ENCODE data around the gene WWOX. TPM values are rescaled to one million over a fixed set of nuclear protein-coding genes. Genes with fewer than 3 reads are reported as not detected.

The WWOX gene
- total RNA-seq, 1 donor from 2014 or later, result 11.2 TPM

DNA sequence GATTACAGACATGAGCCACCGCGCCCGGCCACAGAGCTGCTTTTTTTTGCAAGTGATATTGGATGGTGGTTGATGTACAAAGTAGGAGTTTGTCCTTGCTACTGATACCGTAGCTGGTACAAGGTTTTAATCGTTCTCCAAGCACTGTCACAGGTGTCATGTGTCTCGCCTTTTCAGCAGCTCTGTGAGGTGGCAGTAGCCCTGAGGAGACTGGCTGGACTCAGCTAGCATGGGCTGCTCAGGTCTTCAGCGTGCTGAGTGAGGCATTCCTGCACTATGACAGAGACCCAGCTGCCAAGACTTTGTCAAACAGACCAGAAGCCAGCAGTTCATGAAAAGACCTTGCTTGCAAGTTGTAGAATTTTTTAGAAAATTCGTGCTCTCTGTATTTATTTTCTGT lies 7.2 kb downstream of the WWOX start:
- ATAC-seq, result no peak

GRCh38 chr16:78108451-78108850 lies 9.0 kb downstream of the WWOX start:
- no peak for ATAC-seq

DNA sequence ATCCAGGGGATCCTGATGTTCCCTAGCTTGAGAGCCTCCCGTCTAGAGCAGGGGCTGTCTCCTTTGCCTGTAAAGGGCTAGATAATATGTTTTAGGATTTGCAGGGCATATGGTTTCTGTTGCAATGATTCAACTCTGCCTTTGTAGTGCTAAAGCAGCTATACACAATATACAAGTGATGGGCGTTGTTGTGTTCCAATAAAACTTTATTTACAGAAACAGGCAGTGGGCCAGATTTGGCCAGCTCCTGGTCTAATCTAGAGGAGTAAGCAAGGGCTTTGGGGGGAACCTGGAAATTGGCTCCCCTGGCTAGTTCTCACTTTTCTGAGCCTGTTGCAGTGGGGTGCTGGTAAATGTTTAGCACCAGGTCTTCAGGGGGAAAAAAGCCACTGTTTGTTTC lies 13.8 kb downstream of the WWOX start:
- ATAC-seq, result no peak

DNA sequence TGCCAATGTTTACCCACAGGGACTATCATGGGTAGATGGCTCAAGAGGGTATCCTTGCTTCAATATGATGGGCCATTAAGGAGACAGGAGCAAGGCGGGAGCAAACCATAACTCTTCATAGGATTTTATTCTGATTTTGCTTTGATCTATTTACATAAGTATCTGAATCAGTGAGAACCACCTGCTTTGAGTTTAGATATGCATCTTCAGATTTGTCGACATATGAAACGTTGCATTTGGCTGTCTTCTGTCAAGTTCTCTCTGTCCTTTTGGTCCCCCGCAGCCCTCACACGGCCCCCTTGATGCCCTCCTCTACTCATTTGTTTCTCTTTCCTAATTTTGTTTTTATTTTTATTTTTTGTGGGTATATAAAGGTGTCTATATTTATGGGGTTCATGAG lies 16.2 kb downstream of the WWOX start:
- no peak for ATAC-seq

DNA sequence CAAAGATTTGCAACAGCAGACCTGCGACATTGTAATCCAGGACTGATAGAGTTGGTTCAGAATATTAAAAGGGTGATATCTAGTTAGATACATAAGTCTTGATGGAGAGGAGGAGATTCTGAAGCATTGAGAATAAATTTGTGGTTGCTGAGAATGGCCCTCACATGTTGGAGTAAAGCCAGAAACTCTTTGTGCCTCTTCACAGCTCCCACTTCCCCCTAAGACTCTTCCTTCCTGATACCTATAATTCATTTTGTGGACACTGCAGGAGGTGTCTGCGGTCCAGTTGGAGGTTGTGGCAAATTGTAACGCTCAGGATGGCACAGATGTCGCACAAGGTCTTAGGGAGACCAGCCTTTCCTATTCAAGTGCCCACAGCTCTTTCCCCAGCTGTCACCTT lies 17.5 kb downstream of the WWOX start:
- ATAC-seq, result no peak

- ATAC-seq, result no peak
Measured at GRCh38 chr16:78117391-78117790, 17.9 kb downstream of the WWOX start.

DNA sequence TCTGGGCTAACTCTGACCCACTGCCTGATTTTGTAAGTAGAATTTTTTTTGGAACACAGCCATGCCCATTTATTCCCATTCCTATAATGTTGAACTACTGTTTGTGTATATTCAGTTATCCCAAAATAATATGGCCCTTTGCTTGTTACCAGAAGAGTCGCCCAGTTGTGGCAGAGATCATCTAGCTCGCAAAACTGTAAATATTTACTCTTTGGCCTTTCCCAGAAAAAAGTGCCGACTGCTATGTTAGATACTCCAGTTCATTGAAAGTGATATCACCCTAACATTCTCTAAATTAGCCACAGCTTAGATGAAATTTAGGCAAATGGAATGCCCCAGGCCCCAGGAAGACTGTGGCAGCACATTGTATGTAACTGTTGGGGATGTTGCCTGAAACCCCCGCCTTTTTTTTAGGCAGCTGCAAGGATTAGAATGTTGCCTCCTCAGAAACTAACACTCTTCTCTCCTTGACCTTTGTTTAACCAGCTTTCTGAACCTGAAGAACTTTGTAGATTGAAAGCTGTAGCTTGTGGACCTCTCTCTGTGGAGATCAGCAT lies 19.1 kb downstream of the WWOX start:
- no peak for ATAC-seq

GRCh38 chr16:78122774-78123315 lies 23.4 kb downstream of the WWOX start:
- ATAC-seq, result peak; percentile 69

DNA sequence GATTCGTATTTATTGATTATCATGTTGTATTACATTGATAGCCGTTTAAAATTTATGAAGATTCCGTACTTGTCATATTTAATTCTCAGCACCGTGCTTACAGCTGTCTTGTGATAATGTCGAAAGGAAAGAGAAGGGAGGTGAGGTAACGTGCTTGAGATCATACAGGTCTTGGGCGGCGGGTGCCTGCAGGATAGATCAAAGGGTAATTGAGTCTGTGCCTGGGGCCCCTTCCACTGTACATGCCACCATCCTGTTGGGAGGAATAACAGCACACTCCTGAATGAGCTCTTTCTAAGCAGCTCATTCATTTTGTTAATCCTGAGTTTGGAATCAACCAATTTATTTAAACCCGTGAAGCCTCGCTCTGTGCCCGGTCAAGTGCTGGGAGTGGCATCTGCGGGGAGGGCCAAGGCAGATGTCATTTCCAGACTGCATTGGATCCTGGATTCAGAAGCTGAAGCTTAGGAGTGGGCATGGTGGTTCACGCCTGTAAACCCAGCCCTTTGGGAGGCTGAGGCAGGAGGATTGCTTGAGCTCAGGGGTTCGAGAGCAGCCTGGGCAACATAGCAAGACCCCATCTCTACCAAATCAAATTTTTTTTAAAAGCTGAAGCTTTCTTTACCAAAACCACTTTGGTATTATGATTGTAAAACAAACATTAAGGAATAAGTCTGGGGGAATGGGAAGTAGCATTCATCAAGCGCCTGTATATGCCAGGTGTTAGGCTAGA lies 25.8 kb downstream of the WWOX start:
- ATAC-seq, result no peak

GRCh38 chr16:78126662-78127061 lies 27.2 kb downstream of the WWOX start:
- no peak for ATAC-seq

DNA sequence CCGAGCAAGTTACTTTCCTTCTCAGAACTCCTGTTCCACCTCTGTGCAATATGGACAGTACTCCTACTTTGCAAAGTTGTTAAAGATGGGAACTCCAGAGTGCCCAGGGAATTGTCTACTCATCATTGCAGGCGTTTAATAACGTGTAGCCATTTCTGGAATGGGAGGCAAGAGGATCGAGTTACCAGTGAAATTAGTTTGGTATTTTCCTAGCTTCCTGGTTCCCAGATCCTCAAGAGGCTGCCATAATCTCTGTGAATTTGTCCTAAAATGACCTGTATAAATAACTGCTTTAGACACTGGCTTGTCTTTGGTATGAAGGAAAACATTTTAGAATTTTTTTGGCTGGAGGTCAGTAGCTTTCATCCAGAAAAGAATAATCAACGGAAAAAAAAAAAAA lies 27.7 kb downstream of the WWOX start:
- ATAC-seq, result no peak

DNA sequence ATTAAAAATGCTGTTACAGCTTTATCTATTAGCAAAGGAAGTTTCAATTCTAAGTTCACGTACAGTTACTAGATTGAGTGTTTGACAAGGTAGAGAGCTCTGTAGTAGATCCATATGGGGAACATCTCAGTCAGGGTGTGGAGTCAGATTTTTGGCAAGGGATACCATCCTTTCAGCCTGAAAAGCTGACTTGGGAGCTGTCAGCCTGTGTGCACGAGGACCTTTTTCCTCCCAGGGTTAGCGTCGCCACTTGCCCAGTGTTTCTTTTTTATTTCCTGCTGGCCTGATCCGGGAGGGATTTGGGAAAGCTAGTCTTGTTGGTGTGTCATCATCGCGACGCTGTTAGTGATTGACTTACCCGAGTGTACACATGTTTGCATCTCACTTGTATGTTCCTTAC lies 29.5 kb downstream of the WWOX start:
- ATAC-seq, result no peak

DNA sequence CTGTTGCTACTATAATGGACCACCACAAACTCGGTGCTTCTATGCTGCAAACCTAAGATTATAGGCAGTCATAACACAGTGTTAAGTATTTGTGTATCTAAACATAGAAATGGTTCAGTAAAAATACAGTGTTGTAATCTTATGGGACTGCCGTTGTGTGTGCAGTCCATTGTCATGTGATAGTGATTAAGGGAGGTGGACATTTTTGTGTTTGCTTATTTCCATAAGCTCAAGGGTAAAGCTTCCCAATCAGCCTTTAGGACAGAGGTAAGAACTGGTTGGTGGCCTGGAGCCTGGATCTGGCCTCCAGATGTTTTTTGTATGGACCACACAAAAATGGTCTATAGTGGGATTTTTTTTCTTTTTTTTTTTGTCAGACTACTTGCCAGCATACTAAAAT lies 29.9 kb downstream of the WWOX start:
- ATAC-seq, result no peak

DNA sequence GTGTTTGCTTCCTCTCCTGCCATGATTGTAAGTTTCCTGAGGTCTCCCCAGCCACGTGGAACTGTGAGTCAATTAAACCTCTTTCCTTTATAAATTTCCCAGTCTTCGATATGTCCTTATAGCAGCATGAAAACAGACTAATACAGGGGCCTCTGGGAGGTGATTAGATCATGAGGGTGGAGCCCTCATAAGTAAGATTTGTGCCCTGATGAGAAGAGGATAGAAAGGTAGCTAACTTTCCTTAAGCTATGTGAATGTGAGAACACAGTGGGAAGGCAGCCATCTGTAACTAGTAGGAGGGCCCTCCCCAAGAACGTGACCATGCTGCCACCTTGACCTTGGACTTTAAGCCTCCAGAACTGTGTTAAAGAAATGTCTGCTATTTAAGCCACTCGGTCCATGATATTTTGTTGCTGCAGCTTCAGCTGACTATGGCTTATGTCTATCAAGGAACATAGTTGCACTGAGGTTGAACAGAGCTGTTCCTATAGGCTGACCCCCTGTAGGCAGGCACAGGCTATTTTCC lies 30.7 kb downstream of the WWOX start:
- ATAC-seq, result no peak

DNA sequence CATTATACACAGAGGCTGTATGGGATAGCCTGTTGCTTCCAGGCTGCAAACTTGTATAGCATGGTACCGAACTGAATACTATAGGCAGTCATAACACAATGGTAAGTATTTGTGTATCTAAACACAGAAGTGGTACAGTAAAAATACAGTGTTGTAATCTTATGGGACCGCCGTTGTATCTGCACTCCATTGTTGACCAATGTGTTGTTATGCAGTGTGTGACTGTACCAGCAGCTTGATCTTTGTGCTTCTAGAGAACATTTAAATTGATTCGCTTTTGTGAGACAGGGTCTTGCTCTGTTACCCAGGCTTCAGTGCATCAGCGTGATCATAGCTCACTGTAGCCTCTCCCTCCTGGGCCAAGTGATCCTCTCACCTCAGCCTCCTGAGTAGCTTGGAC lies 31.5 kb downstream of the WWOX start:
- no peak for ATAC-seq

DNA sequence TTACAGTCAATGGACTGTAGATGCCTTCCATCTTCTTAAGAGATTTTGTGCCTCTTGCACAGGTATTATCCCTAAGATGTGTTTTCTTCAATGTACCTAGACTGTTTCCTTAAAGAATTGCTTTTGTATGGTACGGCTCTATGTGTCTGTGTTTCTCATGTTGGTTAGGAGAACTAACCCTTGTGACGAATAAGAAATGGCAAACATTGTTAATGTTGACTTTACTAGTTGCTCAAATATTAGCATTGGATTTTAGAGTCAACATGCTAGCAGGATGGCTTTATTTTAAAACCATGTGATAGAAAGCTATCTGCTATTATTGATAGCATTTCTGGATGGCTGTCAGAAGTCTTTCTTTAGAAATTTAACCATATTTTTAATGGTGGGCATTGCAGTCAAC lies 34.5 kb downstream of the WWOX start:
- no peak for ATAC-seq

GRCh38 chr16:78134944-78135619 lies 35.6 kb downstream of the WWOX start:
- ATAC-seq, result no peak

DNA sequence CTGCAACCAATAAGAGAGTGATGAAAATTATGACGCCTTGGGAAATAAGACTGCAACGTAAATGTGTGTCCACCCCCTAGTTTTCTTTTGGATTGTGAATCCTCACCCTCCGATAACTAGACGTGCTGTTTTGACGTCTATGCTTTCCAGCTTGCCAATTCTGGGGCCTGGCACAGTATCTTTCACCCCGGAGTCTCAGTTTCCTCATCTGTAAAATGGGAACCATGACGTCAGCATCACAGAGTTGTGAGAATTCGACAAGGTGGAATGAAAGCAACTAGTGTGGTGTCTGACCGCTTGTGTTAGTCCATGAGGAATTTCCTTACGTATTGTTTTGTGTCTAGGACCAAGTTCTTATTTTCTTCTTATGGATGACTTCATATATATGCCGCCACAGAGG lies 37.7 kb downstream of the WWOX start:
- ATAC-seq, result no peak

DNA sequence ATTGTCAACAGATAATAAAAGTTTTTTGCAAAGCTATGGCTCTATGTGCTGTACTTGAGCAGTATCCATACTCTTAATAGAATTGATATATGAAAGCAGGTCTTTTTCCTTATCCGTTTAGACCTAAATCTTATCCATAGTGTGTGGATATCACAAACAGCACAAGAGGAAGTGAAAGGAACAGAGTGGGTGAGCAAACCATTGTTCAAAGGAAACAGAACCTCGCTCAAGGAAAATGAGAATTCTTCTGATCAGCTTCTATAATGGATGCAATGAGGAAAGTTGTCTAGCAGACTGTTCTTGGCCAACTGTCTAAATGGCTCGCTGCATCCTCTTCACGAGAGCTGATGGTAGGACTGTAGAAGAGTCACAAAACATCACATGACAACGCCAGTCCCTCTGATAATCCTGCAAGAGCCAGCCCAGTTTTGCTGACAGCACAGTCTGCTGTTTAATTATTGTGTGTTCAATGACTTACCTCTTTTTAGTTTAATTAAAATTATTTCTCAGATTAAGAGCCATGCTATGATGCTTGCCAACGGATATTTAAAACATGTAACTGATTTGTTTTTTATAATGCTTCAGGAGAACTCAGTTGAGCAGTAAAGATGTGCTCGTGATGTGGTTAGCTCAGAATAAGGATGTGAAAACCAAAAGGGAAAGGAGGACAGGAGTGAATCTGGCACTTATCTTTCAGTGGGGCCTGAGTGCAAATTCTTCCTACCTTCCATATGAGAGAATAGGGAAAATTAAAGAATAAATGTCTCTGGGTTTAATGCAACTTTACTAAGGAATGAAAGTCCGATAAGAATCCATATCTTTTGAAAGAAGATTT lies 38.5 kb downstream of the WWOX start:
- ATAC-seq, result no peak

GRCh38 chr16:78140818-78141466 lies 41.5 kb downstream of the WWOX start:
- no peak for ATAC-seq

GRCh38 chr16:78142788-78143187 lies 43.3 kb downstream of the WWOX start:
- ATAC-seq, result no peak

DNA sequence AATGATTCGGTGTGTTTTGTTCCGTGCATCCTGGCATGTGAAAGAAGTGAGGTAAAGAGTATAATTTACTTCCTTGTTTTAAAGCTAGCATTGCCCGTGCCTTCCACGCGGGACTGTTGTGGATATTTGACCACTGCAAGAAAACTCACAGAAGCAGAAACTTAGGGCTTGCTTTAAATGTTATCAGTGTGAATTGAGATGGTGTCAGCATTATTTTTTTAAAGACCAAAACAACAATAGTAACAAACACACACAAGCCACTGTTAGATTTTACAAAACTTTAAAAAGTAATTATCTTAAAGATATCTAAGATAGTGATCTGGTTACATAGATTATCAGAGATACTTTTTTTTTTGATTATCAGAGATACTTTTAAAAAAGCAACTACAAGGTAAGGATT lies 47.4 kb downstream of the WWOX start:
- no peak for ATAC-seq
